Astrocyte (in vitro differentiated cells and primary cell): ENCODE measurements around the gene LAMA3. TPM values are rescaled to one million over a fixed set of nuclear protein-coding genes. Genes with fewer than 3 reads are reported as not detected.
A peak's percentile ranks its signal among the peaks of the same experiment; 100 is the strongest.

Experiments used
- DNase-seq: peaks from one replicate; pipeline ENCODE4 v3.0.0-alpha.2; 2010; ENCODE audit warnings: low read depth
- FAIRE-seq: peaks from 2 replicates; lab custom pipeline; 2011; peaks lifted over from hg19 to GRCh38; lab: Jason Lieb, UNC
- H2AFZ ChIP-seq: 2 replicates; pipeline ENCODE4 v1.6.0; 2012; ENCODE audit warnings: low read depth, low read length, inconsistent platforms
- H3K27ac ChIP-seq: 2 replicates; pipeline ENCODE4 v1.5.1; 2011; ENCODE audit warnings: low read depth, low read length, inconsistent platforms
- H3K27me3 ChIP-seq: 2 replicates; pipeline ENCODE4 v1.6.0; 2011; ENCODE audit warnings: low read length, inconsistent platforms; ENCODE audit not compliant: insufficient read depth
- H3K36me3 ChIP-seq: 2 replicates; pipeline ENCODE4 v1.5.1; 2011; ENCODE audit warnings: low read length, inconsistent platforms; ENCODE audit not compliant: insufficient read depth
- H3K4me1 ChIP-seq: 2 replicates; pipeline ENCODE4 v1.5.1; 2011; ENCODE audit warnings: low read length, inconsistent platforms; ENCODE audit not compliant: insufficient read depth
- H3K4me2 ChIP-seq: 2 replicates; pipeline ENCODE4 v1.6.0; 2012; ENCODE audit warnings: low read length, inconsistent platforms
- H3K4me3 ChIP-seq: 2 replicates; pipeline ENCODE4 v1.5.1; 2011; ENCODE audit warnings: low read depth, mild to moderate bottlenecking, low read length, inconsistent platforms; ENCODE audit not compliant: insufficient read depth
- H3K79me2 ChIP-seq: 2 replicates; pipeline ENCODE4 v1.6.0; 2012; ENCODE audit warnings: mild to moderate bottlenecking, low read length, inconsistent platforms; ENCODE audit not compliant: insufficient read depth
- H3K9ac ChIP-seq: 2 replicates; pipeline ENCODE4 v1.6.0; 2012; ENCODE audit warnings: mild to moderate bottlenecking, low read length, inconsistent platforms
- H3K9me3 ChIP-seq: 2 replicates; pipeline ENCODE4 v1.5.1; 2012; ENCODE audit warnings: low read depth, mild to moderate bottlenecking, low read length, inconsistent platforms; ENCODE audit not compliant: insufficient read depth
- H4K20me1 ChIP-seq: 2 replicates; pipeline ENCODE4 v1.6.0; 2012; ENCODE audit warnings: low read length, inconsistent platforms; ENCODE audit not compliant: insufficient read depth
- H3K27ac Mint-ChIP-seq: one replicate; pipeline ENCODE4 v1.8.0; 2021; ENCODE audit warnings: mild to moderate bottlenecking, mixed read lengths; ENCODE audit not compliant: unreplicated experiment
- H3K27me3 Mint-ChIP-seq: one replicate; pipeline ENCODE4 v1.8.0; 2021; ENCODE audit warnings: low read depth, mixed read lengths; ENCODE audit not compliant: unreplicated experiment
- H3K36me3 Mint-ChIP-seq: one replicate; pipeline ENCODE4 v1.8.0; 2021; ENCODE audit warnings: low read depth, mixed read lengths; ENCODE audit not compliant: unreplicated experiment
- H3K4me1 Mint-ChIP-seq: one replicate; pipeline ENCODE4 v1.8.0; 2021; ENCODE audit warnings: low read depth, mixed read lengths; ENCODE audit not compliant: unreplicated experiment
- H3K4me3 Mint-ChIP-seq: one replicate; pipeline ENCODE4 v1.8.0; 2021; ENCODE audit warnings: mild to moderate bottlenecking, moderate library complexity, mixed read lengths; ENCODE audit not compliant: unreplicated experiment
- H3K9me3 Mint-ChIP-seq: one replicate; pipeline ENCODE4 v1.8.0; 2021; ENCODE audit warnings: mild to moderate bottlenecking, mixed read lengths; ENCODE audit not compliant: unreplicated experiment
- EZH2 ChIP-seq: IDR thresholded peaks from 2 replicates; pipeline ENCODE4 v1.6.1; 2012; ENCODE audit warnings: mild to moderate bottlenecking, low read length, inconsistent platforms; ENCODE audit not compliant: insufficient read depth
- total RNA-seq: library from RNA; stranded (reverse); gene quantifications from 2 replicates; pipeline ENCODE4 v1.2.1, GENCODE V29; 2021
- TF ChIP-seq, protein P1 (sequence below): IDR thresholded peaks from 2 replicates; pipeline ENCODE4 v1.5.1; 2011; ENCODE audit warnings: low read depth, mild to moderate bottlenecking, inconsistent platforms, low read length, moderate library complexity; ENCODE audit not compliant: insufficient read depth

Gene LAMA3
- total RNA-seq, 1 donor from 2014 or later: 0.86 TPM

DNA sequence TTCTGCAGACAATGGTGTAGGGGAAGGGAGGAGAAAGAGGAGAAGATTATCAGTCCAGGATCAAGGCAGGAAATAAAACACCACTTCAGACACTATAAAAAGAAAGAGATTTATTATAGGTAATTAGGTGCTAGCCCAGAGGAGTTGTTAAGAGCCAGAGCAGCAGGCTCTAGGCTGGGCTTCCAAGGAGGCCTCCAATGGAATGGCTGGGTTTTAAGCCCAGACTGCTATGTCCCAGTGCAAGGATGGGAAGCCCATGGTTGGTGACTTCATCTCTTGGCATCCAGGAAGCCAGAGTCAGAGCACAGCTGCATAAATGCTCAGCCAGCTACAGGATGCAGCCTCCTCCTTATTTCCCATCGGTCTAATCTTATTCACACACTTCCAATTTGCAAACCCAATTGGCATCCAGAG lies 95.6 kb downstream of the LAMA3 start:
- FAIRE-seq: peak; percentile 55
- peak; percentile 89 for DNase-seq
- no peak overlapping the region for H3K27ac ChIP-seq
- no peaks in the 10 kb centered on the region for H4K20me1 ChIP-seq
- peak overlapping the region; percentile 19 for H2AFZ ChIP-seq
- peaks cover 3% of the 10 kb centered on the region for H3K4me1 ChIP-seq
- no peaks in the 10 kb centered on the region for H3K27me3 Mint-ChIP-seq
- H3K4me3 Mint-ChIP-seq: no peak overlapping the region
- peaks cover 2% of the 10 kb centered on the region for H3K27me3 ChIP-seq
- H3K9ac ChIP-seq: no peak overlapping the region
- H3K9me3 ChIP-seq: no peaks in the 10 kb centered on the region
- H3K27ac Mint-ChIP-seq: peak overlapping the region; percentile 60
- H3K36me3 ChIP-seq: no peaks in the 10 kb centered on the region
- peaks cover 18% of the 10 kb centered on the region for H3K4me1 Mint-ChIP-seq
- H3K36me3 Mint-ChIP-seq: no peaks in the 10 kb centered on the region
- peaks cover 4% of the 10 kb centered on the region for H3K9me3 Mint-ChIP-seq
- TF ChIP-seq EZH2: no peak
- TF ChIP-seq, protein P1, sequence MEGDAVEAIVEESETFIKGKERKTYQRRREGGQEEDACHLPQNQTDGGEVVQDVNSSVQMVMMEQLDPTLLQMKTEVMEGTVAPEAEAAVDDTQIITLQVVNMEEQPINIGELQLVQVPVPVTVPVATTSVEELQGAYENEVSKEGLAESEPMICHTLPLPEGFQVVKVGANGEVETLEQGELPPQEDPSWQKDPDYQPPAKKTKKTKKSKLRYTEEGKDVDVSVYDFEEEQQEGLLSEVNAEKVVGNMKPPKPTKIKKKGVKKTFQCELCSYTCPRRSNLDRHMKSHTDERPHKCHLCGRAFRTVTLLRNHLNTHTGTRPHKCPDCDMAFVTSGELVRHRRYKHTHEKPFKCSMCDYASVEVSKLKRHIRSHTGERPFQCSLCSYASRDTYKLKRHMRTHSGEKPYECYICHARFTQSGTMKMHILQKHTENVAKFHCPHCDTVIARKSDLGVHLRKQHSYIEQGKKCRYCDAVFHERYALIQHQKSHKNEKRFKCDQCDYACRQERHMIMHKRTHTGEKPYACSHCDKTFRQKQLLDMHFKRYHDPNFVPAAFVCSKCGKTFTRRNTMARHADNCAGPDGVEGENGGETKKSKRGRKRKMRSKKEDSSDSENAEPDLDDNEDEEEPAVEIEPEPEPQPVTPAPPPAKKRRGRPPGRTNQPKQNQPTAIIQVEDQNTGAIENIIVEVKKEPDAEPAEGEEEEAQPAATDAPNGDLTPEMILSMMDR: no peak
- H3K79me2 ChIP-seq: no peaks in the 10 kb centered on the region
- H3K4me2 ChIP-seq: peak overlapping the region; percentile 49
- H3K4me3 ChIP-seq: no peak overlapping the region

DNA sequence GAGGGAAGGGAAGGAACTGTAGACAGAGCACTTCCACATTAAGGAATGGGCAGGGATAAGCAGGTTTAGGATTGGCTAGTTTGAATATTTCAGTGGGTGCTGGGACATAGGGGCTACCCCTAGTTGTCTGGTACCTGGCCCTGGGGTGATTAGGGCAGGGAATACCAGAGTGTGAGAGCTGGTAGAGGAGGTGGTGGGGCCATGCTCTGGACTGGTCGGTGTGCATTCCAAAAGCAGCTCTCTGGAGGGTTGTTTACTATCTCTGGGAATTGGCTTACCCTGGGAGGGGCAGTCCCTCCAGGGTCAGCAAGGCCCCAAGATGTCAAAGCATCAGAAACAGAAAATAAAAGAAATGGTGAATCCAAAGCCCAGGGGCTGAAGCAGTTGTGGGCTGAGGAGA lies 103.8 kb downstream of the LAMA3 start:
- Histone ChIP-seq H3K27ac (no peak overlapping the region), H3K27me3 (peaks cover 4% of the 10 kb centered on the region), H2AFZ (no peak overlapping the region), H3K4me2 (no peak overlapping the region), H4K20me1 (no peaks in the 10 kb centered on the region), H3K9me3 (no peaks in the 10 kb centered on the region), H3K79me2 (no peaks in the 10 kb centered on the region), H3K9ac (no peak overlapping the region), H3K4me3 (no peak overlapping the region), H3K36me3 (no peaks in the 10 kb centered on the region), H3K4me1 (no peaks in the 10 kb centered on the region)
- DNase-seq (no peak), FAIRE-seq (no peak)
- Mint-ChIP-seq H3K27ac (no peak overlapping the region), H3K4me3 (no peak overlapping the region), H3K9me3 (peaks cover 2% of the 10 kb centered on the region), H3K36me3 (no peaks in the 10 kb centered on the region), H3K27me3 (peaks cover 5% of the 10 kb centered on the region), H3K4me1 (no peaks in the 10 kb centered on the region)
- TF ChIP-seq, protein P1: no peak
- TF ChIP-seq EZH2: no peak

DNA sequence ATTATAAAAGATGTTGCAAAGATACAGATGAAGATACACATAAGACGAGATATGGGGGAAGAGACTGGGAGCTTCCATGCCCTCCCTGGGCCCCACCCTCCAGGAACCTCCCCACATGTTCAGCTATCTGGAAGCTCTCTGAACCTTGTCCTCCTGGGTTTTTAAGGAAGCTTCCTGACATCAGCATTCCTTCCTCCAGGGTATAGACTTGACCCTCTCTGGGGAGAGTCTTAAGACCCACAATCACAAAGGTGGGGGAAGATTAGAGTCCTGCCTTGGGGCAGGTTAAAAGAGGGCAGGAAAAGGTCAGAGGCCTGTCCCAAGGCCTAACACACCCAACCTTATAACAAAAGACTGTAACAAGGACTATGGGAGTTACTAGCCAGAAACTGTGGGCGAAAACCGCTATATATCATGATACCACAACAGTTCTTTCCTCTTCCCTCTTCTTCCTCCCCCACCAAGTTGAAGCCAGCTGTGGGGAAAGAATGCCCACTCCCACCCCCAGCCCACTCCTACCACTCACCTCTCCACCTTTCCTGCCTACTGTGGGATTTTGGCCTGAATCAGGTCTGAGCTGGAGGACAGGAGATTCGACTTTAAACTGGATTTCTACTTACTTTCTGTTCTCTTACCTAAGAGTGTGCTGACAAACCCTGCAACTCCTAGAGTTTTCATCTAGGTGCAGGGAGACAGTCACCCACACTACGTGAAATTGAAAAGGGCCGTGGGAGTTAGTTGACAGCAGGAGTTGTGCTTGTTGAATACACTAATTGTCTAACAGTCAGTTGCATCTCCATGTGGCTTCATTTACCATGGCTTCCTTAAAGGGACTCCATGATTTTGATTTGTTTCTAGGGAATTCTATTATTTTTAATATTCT lies 105.0 kb downstream of the LAMA3 start:
- no peak overlapping the region for H3K27ac ChIP-seq
- TF ChIP-seq EZH2: no peak
- TF ChIP-seq, protein P1: no peak
- Mint-ChIP-seq H3K27me3 (peaks cover 5% of the 10 kb centered on the region), H3K9me3 (peaks cover 2% of the 10 kb centered on the region), H3K4me1 (no peaks in the 10 kb centered on the region), H3K36me3 (no peaks in the 10 kb centered on the region), H3K4me3 (no peak overlapping the region), H3K27ac (no peak overlapping the region)
- FAIRE-seq (no peak), DNase-seq (no peak)
- no peaks in the 10 kb centered on the region for H3K4me1 ChIP-seq
- no peaks in the 10 kb centered on the region for H3K36me3 ChIP-seq
- no peak overlapping the region for H3K4me3 ChIP-seq
- no peaks in the 10 kb centered on the region for H3K79me2 ChIP-seq
- no peak overlapping the region for H2AFZ ChIP-seq
- no peaks in the 10 kb centered on the region for H4K20me1 ChIP-seq
- peaks cover 11% of the 10 kb centered on the region for H3K27me3 ChIP-seq
- no peaks in the 10 kb centered on the region for H3K9me3 ChIP-seq
- no peak overlapping the region for H3K4me2 ChIP-seq
- H3K9ac ChIP-seq: no peak overlapping the region
